DND-41 (cell line): ENCODE results near the gene SCN2A.

Experiments used
- EZH2 ChIP-seq: IDR thresholded peaks from 3 replicates; pipeline ENCODE4 v1.6.1; 2012; ENCODE audit warnings: borderline replicate concordance, low read depth, mild to moderate bottlenecking, moderate library complexity, low read length, inconsistent platforms; ENCODE audit not compliant: severe bottlenecking
- TF ChIP-seq, protein P1 (sequence below): IDR thresholded peaks from 2 replicates; pipeline ENCODE4 v1.5.1; 2012; ENCODE audit warnings: borderline replicate concordance, low read length, moderate library complexity, mild to moderate bottlenecking; ENCODE audit not compliant: poor library complexity, severe bottlenecking; ENCODE audit errors: extremely low read depth

- TF ChIP-seq, protein P1, sequence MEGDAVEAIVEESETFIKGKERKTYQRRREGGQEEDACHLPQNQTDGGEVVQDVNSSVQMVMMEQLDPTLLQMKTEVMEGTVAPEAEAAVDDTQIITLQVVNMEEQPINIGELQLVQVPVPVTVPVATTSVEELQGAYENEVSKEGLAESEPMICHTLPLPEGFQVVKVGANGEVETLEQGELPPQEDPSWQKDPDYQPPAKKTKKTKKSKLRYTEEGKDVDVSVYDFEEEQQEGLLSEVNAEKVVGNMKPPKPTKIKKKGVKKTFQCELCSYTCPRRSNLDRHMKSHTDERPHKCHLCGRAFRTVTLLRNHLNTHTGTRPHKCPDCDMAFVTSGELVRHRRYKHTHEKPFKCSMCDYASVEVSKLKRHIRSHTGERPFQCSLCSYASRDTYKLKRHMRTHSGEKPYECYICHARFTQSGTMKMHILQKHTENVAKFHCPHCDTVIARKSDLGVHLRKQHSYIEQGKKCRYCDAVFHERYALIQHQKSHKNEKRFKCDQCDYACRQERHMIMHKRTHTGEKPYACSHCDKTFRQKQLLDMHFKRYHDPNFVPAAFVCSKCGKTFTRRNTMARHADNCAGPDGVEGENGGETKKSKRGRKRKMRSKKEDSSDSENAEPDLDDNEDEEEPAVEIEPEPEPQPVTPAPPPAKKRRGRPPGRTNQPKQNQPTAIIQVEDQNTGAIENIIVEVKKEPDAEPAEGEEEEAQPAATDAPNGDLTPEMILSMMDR = no peak
- TF ChIP-seq EZH2 = no peak
These were observed 122.3 kb downstream of the SCN2A start for GRCh38 chr2:165361514-165361913.
